HG03159 (cell line): ENCODE measurements around the gene CCDC174.
A peak's percentile ranks its signal among the peaks of the same experiment; 100 is the strongest.
"Not testable (repeated sequence)": the region's sequence is repeated elsewhere in the genome, so short reads cannot be mapped to it uniquely, and the experiment has no call there.

Experiments used
- ATAC-seq: cut with Tn5 transposase; IDR thresholded peaks from one replicate; pipeline ENCODE4 v1.9.1; 2021; ENCODE audit warnings: mild to moderate bottlenecking, moderate library complexity; ENCODE audit not compliant: unreplicated experiment

The CCDC174 gene

GRCh38 chr3:14649466-14649865, 2.1 kb upstream of the CCDC174 start:
- ATAC-seq, result no peak

DNA sequence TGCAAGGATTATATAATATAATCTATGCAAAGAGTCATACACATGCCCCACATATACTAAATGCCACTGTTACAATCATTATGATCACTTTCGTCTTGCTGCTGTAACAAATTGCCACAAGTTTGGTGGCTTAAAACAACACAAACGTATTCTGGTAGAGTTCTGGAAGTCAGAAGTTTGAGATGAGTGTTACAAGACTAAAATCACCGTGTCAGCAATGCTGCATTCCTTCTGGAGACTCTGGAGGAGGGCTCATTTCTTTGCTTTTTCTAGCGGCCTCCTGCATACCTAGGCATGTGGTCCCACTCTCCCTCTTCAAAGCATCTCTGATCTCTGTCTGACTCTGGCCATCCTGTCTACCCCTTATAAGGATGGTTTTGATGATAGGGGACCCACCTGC, 1.4 kb upstream of the CCDC174 start:
- no peak for ATAC-seq

- not testable (repeated sequence) for ATAC-seq
Observed at GRCh38 chr3:14652360-14652907, 872 bp downstream of the CCDC174 start.

DNA sequence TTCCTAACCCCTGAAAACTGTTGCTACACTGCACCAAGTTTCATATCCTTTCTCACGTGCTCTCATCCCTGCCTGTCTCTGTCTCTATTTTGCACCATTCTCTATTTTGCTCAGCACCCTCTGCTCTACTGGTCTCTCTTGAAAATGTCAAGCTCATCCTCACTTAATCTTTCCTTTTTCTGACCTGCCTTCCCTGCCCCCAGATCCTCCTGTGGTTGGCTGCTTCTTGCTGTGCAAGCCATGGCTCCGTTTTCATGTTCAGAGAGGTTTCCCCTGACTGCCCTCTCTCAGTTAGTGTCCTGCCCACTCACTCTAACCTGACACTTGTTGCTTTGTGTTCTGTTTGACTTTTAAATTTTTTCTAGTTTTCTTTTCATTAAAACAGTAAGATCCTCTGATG, 6.0 kb downstream of the CCDC174 start:
- ATAC-seq, result no peak

DNA sequence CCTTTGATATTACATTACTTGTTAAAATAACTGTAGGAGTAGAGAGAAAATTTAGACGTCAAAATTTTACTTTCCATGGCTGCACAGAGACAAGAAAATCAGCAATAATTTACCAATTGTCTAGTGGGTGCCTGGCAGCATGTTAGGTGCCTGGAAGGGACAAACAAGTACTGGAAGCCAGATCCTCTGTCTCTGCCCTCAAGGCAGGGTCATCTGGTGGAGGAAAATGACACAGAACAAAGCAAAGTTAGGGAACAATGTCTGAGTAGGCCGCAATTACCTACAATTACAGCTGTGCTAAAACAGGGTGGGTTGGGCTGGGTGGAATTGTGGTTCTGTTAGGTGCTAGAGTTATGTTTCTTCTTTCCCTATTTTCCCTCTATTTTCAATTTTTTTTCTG, 7.4 kb downstream of the CCDC174 start:
- ATAC-seq, result no peak

DNA sequence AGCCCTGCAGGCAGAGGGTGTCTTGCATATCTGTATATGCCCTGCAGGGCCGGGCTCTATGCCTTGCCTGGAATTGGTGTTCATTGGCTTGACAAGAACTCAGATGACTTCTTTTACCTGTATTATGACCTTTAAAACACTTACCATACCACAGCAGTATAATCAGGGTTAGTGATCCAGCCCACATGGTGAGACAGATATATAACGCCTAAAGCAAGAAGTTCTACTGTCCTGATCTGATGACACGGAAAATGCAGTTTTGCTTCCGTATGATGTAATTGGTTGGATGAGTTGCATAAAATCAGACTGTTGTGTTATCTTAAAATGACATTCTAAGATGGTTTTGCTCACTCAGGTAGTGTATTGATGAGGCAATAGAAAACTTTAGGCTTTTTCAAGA, 9.4 kb downstream of the CCDC174 start:
- ATAC-seq, result no peak

DNA sequence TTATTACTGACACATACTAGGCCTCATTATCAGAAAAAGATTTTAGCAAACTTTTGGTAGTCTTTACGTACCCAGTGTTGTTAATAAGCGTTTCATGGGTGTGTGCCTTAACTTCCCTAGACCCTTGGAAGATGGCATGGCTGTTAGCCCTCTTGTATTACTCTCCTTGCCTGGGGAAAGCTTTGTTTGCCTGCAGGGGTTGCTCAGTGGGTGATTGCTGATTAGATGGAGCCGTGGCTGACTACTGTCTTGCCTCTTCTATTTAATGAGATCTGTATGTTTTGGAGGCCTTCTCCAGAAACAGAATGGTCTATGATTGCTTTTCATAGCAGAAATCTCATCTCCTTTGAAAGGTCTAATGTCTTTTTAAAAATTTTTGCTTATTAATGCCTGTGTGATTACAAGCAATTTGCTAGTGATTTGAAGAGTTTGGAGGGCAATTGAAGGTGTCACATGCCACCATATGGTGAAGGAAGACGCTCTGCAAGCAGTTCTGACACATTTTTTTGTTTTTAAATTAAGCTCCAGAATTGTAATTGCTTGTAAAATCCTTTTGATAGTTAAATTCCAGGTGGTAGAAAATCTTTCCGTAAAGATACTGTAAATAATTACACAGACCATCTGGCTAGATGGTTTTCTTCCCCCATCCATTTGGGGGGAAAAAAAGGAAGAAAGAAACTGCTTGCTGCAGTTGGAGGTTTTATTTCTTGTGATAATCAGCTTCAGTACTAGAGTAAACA, 12.0 kb downstream of the CCDC174 start:
- no peak for ATAC-seq

GRCh38 chr3:14664170-14664569, 12.6 kb downstream of the CCDC174 start:
- ATAC-seq, result no peak

GRCh38 chr3:14672588-14672987, 21.0 kb downstream of the CCDC174 start:
- no peak for ATAC-seq

DNA sequence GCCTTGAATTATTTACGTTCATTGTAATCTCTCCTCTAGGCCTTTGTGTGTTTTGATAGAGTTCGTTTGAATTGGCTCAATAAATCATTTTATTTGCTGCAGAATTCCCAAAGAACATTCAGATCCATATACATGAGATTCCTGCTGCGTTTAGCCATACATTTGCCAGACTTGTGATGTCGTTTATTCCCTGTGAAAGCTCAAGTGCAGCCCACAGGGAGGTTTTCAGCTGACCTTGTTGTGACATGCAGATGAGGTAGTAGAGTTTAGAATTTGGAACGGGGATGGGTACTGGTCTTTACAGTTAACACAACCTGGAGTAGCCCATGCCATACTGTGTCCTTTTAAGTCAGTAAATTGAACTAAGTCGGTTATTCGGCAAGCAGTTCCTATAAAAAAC, 23.3 kb downstream of the CCDC174 start, which contains the start of gene C3orf20:
Gene C3orf20, plus strand, starts transcription at position 301 of the 400 bp plus-strand sequence. CDS start 7,573 bp downstream, outside the sequence.
- ATAC-seq, result no peak

GRCh38 chr3:14676881-14677280, 25.3 kb downstream of the CCDC174 start:
- ATAC-seq, result no peak

- ATAC-seq, result no peak
Observed at GRCh38 chr3:14678015-14678503, 26.5 kb downstream of the CCDC174 start.

GRCh38 chr3:14680115-14680514, 28.6 kb downstream of the CCDC174 start:
- no peak for ATAC-seq

DNA sequence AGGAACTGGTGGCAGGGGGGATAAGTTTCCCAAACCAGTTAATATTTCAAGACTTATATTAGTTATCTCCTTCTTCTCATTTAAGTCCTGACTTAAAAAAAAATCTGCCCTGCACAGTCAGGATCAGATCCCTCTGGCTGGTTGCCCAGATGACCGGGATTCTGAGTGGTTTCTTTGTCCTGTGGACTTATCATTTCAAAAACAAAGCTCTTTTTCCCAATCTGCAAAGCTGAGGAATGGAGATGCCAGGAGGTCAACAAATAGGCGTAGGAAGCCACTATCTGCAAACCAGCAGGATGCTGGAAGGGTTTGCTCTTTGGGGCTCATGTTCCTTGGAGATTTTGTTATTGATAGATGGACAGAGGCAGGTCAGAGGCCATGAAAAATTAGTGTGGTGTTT, 29.2 kb downstream of the CCDC174 start:
- no peak for ATAC-seq

DNA sequence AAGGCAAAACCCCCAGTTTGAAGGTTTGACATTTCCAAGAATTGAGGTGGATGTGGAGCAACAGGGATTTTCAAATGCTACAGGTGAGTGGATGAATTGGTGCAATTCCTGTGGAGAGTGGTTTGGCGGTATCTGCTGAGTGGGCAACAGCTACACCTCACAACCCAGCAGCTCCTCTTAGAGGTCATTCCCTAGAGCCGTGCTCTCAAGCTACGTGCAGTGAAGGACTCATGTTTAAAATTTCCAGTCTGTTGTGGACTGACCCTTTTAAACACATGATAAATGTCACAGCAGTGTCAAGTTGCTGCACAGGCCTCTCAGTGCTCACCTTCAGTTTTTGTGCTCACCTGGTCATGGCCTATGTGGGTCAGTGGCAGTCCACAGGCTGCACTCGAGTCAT, 32.9 kb downstream of the CCDC174 start:
- ATAC-seq, result no peak

GRCh38 chr3:14685179-14685578, 33.6 kb downstream of the CCDC174 start:
- no peak for ATAC-seq

- no peak for ATAC-seq
Observed at GRCh38 chr3:14687360-14687759, 35.8 kb downstream of the CCDC174 start.

DNA sequence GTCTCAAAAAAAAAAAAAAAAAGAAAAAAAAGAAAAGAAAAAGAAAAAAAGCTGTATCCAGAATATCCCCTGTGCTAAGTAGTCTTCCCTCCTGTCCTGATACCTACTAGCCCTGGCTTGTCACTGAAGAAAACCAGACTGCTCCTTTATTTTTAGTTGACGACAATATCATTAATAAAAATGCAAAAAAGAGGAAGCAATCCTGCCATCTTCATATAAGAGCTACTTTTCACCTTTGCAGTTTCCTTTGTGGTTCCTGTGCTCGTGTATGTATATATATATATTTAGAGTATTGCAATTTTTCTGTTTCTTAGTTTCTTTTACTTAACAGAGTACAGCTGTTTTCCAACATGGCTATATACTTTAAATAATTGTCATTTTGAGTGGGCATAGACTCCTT, 37.0 kb downstream of the CCDC174 start:
- ATAC-seq, result peak; percentile 53

- ATAC-seq, result no peak
Observed at GRCh38 chr3:14689247-14689980, 37.9 kb downstream of the CCDC174 start.

DNA sequence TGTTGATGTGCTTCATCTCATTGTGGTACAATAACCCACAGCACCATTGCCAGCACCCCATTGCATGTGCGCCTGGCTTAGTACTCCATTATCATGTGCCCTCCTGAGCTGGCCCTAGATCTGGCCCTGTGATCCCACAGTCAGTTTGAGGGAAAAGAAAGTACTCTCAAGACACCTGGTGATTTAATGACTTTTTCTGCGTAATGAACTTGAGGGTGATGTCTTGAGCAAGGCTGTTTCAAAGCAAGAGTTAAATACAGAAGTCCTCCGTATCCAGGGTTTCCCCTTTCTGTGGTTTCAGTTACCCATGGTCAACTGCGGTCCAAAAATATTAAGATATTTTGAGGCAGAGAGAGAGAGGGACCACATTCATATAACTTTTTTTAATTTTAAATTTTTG, 39.7 kb downstream of the CCDC174 start:
- no peak for ATAC-seq

DNA sequence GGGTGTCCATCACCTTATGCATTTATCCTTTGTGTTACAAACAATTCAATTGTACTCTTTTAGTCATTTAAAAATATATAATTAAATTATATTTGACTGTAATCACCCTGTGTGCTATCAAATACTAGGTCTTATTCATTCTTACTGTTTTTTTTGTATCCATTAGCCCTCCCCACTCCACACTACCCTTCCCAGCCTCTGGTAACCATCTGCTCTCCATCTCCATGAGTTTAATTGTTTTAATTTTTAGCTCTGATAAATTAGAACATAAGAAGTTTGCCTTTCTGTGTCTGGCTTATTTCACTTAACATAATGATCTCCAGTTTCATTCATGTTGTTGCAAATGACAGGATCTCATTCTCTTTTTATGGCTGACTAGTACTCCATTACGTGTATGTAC, 40.2 kb downstream of the CCDC174 start:
- ATAC-seq, result no peak
